Skeletal muscle cell (primary cell): ENCODE data around the gene ADCY2.

Experiments used
- DNase-seq: peaks from one replicate; pipeline ENCODE4 v3.0.0-alpha.2; 2010; ENCODE audit warnings: low read depth
- H3K4me3 ChIP-seq: 2 replicates; pipeline ENCODE4 v1.5.1; 2011; ENCODE audit warnings: low read depth, mild to moderate bottlenecking, control low read depth, low read length, moderate library complexity

ADCY2 gene

GRCh38 chr5:7682379-7682778, 286.4 kb downstream of the ADCY2 start:
- no peak overlapping the region for H3K4me3 ChIP-seq
- no peak for DNase-seq

DNA sequence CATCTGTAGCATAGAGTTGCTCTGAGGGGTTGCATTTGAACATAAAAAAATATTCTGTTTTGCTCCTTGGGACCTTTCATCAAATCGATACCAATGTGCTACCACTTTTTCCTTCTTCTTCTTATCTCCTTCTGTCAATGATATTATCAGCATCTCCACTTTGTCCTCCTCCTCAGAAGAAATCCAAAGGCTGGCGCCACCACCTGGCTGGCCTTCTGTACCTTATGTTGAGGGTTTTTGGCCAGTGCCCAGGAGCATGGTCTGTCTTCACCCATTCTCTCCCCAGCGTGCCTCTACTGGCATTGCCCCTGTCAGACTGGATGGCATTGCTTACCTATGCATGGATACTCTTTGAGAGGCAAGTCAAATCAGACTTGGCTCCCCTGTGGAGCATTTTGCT, 287.8 kb downstream of the ADCY2 start:
- H3K4me3 ChIP-seq = no peak overlapping the region
- no peak for DNase-seq

DNA sequence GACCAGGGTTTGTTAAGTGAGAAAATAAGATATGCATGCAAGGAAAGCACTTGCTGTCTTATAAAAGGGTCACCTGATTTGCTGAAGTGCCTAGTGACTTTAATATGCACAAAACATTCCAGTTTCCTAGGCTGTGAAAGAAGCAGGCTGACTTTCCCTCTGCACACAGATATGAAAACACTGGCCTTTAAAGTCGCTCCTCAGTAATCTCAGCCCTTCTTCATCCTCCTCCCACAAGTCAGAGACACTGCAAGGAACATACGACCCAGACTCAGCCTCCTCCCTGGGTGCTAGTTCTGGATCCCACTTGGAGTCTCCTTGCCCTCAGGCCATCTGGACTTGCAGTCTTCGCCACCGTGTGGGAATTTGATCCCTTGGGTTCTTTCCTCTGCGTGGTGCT, 288.9 kb downstream of the ADCY2 start:
- DNase-seq = no peak

GRCh38 chr5:7686794-7687193, 290.9 kb downstream of the ADCY2 start:
- no peak for DNase-seq
- H3K4me3 ChIP-seq = no peak overlapping the region

More for the DNA sequence above, 288.9 kb downstream of the ADCY2 start:
- H3K4me3 ChIP-seq = no peak overlapping the region

- H3K4me3 ChIP-seq = no peak overlapping the region
- no peak for DNase-seq
Observed at GRCh38 chr5:7690557-7690956, 294.6 kb downstream of the ADCY2 start.

DNA sequence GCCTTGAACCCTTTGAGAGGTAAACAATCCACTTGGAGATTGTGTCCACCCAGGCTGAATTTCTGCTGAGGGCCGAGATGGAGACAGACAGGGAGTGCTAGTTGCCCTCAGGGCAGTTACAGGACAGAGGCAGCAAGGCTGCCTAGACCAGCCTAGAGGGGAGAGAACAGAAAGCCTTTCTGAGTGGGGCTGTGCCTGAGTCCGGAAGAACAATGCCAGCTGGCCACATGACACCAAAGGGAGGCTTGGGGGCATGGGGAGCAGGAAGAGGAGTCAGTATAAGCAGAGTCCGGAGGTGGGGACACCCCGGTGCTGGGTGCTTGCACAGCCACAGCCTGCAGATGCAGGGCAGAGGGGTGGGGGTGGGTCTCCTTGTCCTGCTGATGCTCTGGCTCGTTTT, 309.3 kb downstream of the ADCY2 start:
- no peak for DNase-seq

DNA sequence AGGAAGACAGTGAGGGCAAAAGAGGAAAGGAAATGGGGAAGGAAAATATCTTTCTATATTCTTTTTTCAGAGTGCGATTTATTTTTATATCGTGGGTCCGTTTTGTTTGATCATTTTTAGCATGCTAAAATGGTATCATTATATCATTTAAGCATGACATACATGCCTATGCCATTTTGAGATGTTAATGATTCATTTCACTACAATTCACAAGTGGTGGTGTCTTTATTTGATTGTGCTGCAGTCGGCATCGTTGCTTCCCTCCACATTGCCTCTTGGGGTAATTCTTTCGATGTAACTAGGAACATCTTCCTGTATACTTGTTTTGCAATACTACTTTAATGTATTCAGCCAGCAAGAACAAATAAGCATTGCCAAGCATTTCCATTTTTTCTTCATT, 309.8 kb downstream of the ADCY2 start:
- H3K4me3 ChIP-seq = no peak overlapping the region
- DNase-seq = no peak

More for the DNA sequence above, 309.3 kb downstream of the ADCY2 start:
- no peak overlapping the region for H3K4me3 ChIP-seq

DNA sequence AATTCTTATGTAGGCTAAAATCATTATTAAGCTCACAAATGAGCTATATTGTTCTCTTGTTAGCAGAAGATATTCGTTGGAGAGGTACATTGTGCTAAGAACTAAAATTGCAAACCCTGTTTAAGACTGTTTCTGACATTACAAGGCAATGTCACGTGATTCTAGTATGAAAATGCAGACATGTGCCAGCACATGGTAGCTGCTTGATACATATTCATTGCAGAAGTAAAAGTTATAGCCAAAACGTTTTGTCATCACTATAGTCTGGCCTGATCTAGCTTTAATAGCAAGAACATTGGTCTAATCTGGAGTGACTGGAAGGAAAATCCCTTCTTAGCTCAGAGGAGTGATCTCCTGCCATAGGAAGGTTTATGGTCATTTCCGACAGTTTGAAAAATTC, 310.3 kb downstream of the ADCY2 start:
- H3K4me3 ChIP-seq = no peak overlapping the region
- no peak for DNase-seq

- DNase-seq = no peak
- H3K4me3 ChIP-seq = no peak overlapping the region
Observed at GRCh38 chr5:7714119-7714518, 318.2 kb downstream of the ADCY2 start.

- no peak for DNase-seq
Observed at GRCh38 chr5:7714697-7715096, 318.8 kb downstream of the ADCY2 start.

DNA sequence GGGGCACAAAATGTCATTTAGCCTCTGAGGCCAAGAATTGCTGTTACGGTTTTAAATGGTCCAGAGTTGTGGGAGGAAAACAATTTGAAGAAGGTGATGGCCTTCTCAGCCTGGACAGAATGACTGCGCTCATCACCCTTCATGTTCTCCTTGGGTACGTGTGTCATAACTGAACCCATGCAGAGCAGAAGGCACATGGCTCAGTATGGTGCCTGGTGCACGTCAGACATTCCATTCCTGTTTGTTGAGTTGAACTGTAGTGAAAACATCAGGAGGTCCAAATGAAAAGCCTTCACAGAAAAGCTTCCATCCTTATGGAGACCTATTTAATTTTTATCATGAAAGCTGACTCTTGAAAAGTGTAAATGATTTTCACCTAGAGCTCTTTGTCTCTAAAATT, 321.8 kb downstream of the ADCY2 start:
- H3K4me3 ChIP-seq = no peak overlapping the region
- no peak for DNase-seq

More at GRCh38 chr5:7714697-7715096, 318.8 kb downstream of the ADCY2 start:
- no peak overlapping the region for H3K4me3 ChIP-seq

DNA sequence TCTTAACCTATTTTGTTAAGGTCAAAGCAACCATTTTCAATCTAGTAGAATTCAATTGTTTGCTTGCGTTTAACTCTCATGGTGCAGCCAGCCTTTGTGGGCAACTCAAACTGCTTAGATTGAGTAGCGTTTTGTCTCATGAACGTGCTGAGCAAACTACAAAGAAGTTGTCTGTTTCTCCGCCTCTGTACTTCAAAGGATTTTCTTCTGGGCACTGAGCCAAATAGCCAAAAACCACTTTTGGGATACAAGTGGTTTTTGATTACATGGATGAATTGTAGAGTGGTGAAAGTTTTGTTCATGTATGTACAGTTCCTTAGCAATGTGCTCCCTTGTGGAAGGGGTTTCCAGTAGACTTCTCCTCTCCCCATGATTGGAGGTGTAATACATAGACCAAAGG, 332.1 kb downstream of the ADCY2 start:
- no peak for DNase-seq
- no peak overlapping the region for H3K4me3 ChIP-seq

- no peak for DNase-seq
- H3K4me3 ChIP-seq = no peak overlapping the region
Observed at GRCh38 chr5:7741415-7742065, 345.6 kb downstream of the ADCY2 start.

- no peak for DNase-seq
- no peak overlapping the region for H3K4me3 ChIP-seq
Observed at GRCh38 chr5:7742241-7742656, 346.3 kb downstream of the ADCY2 start.

DNA sequence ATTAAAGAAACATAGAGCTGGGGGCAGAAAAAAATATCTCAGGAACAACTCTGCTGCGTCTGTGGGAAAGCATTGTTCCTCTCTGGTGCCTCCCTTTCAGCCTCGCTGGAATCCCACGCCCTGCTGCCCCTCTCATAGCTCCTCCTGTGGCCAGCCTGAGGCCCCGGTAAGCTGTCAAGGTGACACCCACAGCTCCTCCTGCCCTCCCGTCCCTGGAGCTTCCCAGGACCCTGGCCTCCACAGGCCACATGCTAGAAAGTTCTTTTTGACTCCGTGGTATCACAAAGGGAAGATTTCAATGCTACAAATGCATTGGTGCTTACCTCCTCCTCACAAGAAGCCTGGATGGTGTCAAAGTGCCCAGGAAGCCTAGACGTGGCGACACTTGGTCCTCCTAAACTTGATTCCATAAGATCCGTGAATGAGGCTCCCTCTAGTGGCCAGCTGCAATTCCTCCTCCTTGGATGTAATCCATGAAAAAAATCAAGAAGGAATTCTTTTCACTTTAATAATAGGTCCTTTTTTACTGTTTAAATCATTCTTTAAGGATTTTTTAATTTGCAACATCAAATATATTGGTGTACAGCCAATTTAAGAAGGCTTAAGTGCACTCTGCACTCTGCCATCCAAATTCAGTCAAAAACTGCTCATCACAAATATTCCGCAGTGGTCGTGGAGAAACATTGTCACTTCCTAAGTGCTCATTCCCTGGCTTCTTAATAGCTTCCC, 350.1 kb downstream of the ADCY2 start:
- no peak overlapping the region for H3K4me3 ChIP-seq
- DNase-seq = peak; percentile 18

- H3K4me3 ChIP-seq = no peak overlapping the region
- no peak for DNase-seq
Observed at GRCh38 chr5:7747728-7748127, 351.8 kb downstream of the ADCY2 start.

DNA sequence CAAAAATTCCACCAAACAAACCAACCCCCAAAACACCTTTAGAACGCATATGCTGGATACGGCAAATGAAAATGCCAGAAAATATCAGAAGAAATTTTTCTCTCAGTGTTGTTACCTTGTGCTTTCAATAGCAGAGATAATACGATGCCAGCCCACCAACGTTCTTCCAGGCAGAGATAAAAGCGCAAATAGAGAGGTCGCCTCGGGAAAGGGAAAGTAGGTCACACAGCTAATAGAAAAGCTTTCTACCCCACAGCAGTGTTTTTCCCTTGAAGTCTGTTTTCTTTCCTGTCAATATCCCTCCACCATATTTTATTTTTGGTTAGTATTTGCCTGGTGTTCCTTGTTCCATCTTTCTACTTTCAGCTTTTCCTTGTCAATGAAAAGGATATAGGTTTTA, 353.7 kb downstream of the ADCY2 start:
- H3K4me3 ChIP-seq = no peak overlapping the region
- DNase-seq = no peak

DNA sequence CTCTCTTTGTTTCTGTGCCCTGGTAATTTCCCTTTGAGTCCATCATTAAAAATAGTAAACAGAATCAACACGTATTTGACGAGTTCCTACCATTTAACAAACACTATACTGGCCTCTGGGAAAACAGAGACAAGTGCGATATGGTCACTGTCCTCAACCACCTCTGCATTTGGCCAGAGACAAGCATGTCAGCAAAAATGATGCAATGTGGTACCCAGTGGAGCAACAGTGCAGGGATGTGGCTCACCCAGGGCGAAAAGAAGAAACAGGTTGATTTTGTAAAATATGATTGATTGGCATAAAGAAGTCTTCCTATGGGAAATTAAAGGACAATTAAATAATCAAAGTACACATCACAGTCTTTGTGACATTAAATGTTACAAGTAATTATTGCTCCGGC, 355.9 kb downstream of the ADCY2 start:
- no peak overlapping the region for H3K4me3 ChIP-seq
- no peak for DNase-seq

DNA sequence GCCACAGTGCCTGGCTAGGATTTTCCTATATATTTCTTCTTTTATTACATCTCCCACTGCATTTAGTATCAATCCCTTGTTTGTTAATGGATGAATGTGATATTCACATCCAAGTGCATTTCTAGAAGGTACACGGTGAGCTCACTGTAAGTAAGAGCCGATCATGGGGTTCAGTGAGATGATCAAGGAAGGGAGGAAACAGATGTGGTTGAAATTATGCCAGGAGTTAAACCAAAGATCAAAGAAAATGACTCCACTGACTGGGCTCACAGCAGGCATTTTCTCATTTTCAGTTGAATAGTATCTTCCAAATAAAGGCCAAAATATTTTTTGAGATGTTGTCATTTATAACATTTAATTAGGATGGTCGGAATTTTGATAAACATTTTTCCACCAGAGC, 357.2 kb downstream of the ADCY2 start:
- H3K4me3 ChIP-seq = no peak overlapping the region
- no peak for DNase-seq

GRCh38 chr5:7753596-7753995, 357.7 kb downstream of the ADCY2 start:
- H3K4me3 ChIP-seq = no peak overlapping the region

DNA sequence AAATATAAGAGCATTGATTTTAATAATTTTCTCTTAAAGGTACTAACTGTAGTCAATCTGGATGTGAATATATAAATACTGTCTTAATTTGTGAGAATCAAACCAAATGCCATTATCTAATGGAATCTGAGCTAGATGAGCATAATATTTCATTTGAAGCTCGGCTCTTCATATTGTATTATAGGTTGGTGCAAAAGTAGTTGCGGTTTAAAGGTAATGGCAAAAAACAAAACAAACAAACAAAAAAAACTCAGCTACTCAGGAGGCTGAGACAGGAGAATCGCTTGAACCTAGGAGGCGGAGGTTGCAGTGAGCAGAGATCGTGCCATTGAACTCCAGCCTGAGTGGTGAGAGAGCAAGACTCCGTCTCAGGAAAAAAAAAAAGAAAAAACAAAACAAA, 358.6 kb downstream of the ADCY2 start:
- H3K4me3 ChIP-seq = no peak overlapping the region
- no peak for DNase-seq

More at GRCh38 chr5:7753596-7753995, 357.7 kb downstream of the ADCY2 start:
- no peak for DNase-seq
